Hypothalamus (tissue), 51 donors: ENCODE data around the gene SMS.

ENCODE experiments used
- DNase-seq, 51 donors: peaks; one replicate each; lab custom pipeline; 2025; lab: John Stamatoyannopoulos, UW

Gene SMS

GRCh38 chrX:21975242-21975641, 34.7 kb downstream of the SMS start:
- DNase-seq = no peak

DNA sequence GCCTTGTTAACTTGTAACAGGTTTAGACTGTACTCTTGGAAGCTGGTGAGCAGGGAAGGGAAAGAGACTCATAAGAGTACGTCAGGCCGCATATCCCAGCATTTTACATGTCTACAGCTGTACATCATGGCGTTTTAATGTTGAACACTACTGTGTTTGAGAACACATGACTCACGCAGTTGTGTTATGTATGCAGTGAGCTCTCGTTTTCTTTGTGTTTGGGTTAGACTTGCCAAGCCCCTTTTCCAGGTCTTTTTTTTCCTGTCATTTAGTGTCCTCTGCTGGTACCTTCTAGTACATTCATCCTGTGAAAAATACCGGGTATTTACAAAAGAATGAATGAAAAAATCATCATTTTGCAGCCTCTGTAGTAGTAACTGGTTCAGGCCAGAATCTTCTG, 35.3 kb downstream of the SMS start:
- peak in 1 of 51 donors; percentile 23 for DNase-seq

DNA sequence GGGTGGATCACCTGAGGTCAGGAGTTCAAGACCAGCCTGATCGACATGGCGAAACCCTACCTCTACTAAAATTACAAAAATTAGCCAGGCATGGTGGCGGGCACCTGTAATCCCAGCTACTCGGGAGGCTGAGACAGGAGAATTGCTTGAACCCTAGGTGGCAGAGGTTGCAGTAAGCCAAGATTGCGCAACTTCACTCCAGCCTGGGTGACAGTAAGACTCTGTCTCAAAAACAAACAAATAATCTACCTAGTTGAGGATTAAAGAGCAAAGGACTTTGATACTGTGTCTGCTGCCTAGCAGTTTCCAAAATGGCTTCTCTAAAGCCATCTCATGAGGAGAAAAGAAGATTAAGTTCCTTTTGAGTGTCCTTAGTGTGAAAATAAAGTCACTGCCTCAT, 37.8 kb downstream of the SMS start:
- DNase-seq = no peak

- no peak for DNase-seq
Observed at GRCh38 chrX:21982311-21982710, 41.8 kb downstream of the SMS start.

GRCh38 chrX:21985332-21985777, 44.8 kb downstream of the SMS start:
- DNase-seq = peak in 39 of 51 donors; percentile 0 to 71 (median 18)

DNA sequence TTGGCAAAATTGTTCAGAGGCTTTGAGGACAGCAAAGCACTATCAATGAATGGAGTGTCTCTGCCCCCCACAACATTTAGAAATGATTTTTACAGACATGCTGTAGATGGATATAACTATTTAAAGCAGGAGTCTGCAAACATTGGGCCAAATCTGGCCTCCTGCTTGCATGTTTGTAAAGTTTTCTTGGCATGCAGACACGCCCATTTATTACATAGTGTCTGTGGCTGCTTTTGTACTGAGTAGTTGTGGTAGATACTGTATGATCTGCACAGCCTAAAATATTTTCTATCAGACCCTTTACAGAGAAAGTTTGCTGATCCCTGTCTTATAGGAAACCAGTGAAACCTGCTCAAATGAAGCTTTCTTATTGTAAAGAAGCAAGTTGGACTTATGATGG, 46.1 kb downstream of the SMS start:
- DNase-seq = no peak

DNA sequence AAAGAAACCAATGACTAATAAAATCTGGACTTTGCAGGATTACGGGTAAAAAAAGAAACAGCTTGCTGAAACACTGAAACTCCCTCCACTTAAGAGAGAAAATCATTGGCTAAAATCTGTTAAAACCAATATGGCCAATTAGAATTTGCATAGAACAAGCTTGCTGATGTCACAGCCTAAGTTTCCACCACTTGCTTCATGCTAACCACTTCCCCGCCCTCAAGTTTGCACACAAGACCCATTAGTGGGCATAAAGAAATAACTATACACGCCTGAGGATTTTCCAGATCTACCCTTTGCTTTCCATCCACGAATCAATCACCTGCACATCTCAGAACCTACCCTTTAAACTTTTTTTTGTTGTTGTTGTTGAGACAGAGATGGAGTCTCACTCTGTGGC, 48.9 kb downstream of the SMS start:
- no peak for DNase-seq

GRCh38 chrX:21990832-21991231, 50.3 kb downstream of the SMS start:
- no peak for DNase-seq

DNA sequence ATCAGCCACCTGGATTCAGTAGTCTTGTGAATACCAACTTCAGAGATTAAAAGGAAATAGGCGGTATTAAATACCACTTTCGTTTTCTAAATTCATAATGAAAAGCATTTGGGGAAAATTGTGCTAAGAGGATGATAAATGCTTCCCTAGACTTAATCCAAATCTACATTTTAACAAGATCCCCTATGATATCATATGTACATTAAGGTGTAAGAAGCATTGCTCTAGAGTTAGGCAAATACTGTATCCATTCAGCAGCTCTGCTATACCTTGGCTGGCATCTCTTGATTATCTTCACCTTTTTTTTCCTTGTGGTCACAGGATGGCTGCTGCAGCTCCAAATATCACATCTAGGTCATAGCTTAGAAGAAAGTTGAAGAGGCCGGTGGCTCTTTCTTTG, 51.0 kb downstream of the SMS start:
- no peak for DNase-seq

DNA sequence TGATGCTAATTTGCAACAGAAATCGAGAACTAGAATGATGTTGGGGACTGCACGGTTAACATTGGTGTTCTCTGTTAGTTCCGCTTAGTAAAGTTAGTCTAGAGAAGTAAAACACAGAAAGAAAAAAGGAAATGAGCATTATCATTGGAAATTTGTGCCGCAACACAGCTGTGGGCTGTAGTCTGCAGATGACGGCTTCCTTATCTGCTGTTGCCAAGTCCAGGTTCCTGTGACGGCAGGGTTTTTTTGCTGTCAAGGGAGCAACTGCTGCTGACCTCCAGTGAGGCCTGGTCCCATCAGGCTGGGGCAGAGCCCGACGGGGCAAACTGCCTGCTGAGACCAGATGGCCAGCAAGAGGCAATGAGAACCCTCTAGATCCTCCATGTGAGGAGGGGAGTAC, 52.8 kb downstream of the SMS start:
- DNase-seq = peak in 12 of 51 donors; percentile 0 to 20 (median 2)

DNA sequence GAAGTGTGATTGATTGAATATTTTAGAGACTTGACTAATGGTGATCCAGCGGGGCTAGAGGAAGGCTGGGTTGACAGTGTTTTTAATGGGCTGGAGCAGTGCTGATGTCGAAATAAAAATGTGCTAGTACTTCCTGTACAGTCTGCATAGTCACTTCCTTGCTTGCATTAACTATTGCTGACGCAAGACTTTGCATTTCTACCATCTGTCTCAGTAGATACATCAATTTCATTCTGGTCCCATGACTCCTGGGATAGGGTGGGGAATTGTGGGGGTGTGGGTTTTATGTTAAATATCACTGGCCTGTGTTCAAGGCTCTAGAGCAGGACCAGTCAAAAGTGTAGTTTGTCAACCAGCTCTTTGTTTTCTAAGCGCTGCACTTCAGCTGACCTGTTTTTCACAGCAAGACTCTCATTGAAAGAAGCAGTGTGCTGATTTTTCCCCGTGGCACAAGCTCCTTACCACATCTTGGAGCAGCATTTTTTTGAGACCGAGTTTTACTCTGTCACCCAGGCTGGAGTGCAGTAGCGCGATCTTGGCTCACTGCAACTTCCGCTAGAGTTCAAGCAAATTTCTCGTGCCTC, 56.5 kb downstream of the SMS start:
- DNase-seq = peak in 4 of 51 donors; percentile 1 to 15 (median 6)

DNA sequence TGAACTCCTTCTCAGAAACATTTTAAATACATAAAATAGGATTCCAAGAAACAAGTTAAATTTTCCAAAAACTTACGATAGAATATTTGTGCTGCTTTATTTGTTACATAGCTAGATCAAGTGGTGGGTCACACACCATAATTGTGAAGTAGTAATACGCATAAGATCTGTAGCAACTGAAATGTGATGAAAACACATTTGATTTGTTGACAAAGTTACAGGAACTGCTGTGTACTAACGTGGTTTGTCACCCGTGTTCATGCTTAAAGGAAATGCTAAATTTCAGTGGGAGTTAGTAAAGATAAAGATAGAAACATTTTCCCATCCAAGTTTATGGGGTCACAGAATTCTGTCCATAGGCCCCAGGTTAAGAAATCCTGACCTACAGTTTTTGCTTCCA, 57.5 kb downstream of the SMS start:
- no peak for DNase-seq

- DNase-seq = no peak
Observed at GRCh38 chrX:22004866-22005265, 64.4 kb downstream of the SMS start.

- no peak for DNase-seq
Observed at GRCh38 chrX:22012051-22012450, 71.5 kb downstream of the SMS start.

GRCh38 chrX:22012931-22013330, 72.4 kb downstream of the SMS start:
- DNase-seq = no peak

- DNase-seq = no peak
Observed at GRCh38 chrX:22015139-22015750, 74.7 kb downstream of the SMS start.

GRCh38 chrX:22021751-22022324, 81.3 kb downstream of the SMS start:
- no peak for DNase-seq

GRCh38 chrX:22024577-22024976, 84.1 kb downstream of the SMS start:
- DNase-seq = no peak

GRCh38 chrX:22025751-22026150, 85.2 kb downstream of the SMS start:
- no peak for DNase-seq

- DNase-seq = no peak
Observed at GRCh38 chrX:22026731-22027130, 86.2 kb downstream of the SMS start.

DNA sequence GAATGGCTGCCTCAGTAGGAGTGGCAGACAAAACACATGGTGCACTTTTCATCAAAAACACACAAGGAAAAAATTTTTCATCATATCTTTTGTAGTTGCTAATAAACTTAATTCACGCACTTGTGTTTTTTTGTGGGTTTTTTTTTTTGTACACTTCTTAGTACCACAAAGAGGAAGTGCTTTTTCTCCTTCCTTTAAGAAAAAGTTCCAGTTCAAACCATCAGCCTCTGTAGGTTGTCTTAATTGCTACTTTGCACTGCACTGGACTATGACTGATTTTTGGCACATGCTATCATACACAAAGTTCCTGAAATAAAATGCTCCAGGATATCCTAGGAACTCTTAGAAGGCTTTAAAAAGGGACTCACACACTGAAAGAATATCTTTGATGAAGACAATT, 91.6 kb downstream of the SMS start, which contains the start of gene PHEX:
PHEX (plus strand) TSS at position 242 of the 400 bp plus-strand sequence. CDS start 681 bp downstream, outside the sequence.
- DNase-seq = no peak

- no peak for DNase-seq
Observed at GRCh38 chrX:22032506-22032905, 92.0 kb downstream of the SMS start.
